ENCODE results near the gene DDI2.
A peak's percentile ranks its signal among the peaks of the same experiment; 100 is the strongest.

DDI2 gene

DNA sequence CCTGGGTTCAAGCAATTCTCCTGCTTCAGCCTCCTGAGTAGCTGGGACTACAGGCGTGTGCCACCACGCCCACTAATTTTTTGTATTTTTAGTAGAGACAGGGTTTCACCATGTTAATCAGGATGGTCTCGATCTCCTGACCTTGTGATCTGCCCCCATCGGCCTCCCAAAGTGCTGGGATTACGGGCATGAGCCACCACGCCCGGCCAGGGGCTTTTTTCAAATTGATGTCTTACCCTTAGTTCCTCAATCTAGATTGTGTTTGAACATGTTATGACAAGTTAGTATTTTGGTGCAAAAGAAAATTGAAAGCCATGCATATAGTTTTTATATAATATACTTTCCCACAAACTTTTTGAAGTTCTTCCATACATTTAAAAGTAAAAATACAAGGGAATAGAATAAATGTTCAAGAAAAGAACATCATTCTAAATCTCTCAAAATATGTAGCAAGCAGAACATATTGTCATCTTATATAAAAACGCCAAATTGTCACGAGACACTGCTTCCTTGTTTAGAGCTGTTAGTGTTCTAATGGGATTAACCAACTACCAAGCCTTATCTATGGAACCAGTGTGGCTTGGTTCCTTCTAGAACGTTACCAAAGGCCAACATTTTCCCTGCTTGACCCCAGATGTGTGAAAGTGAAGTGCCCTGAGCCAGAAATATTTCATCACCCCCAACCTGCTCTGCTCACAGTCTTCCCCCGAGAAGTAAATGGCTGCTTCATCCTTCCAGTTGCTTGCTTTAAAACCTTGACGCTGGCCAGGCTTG, 57.3 kb downstream of the DDI2 start:
- Histone ChIP-seq H3K27me3 (ENCODE audit: insufficient read depth, low read length) (no peaks in the 10 kb centered on the region), H3K9ac (ENCODE audit: low read depth, low read length) (no peak overlapping the region), H3K4me3 (ENCODE audit: low read length) (no peak overlapping the region), H3K4me1 (ENCODE audit: insufficient read depth, low read length) (no peaks in the 10 kb centered on the region; the same call in 1 of the 2 replicates), H3K9me3 (ENCODE audit: insufficient read depth, low read depth, low read length) (peaks cover 6% of the 10 kb centered on the region; the same call in 1 of the 2 replicates), H3K36me3 (ENCODE audit: insufficient read depth, low read depth, low read length) (no peaks in the 10 kb centered on the region), H3K27ac (ENCODE audit: low read length) (no peak overlapping the region)

DNA sequence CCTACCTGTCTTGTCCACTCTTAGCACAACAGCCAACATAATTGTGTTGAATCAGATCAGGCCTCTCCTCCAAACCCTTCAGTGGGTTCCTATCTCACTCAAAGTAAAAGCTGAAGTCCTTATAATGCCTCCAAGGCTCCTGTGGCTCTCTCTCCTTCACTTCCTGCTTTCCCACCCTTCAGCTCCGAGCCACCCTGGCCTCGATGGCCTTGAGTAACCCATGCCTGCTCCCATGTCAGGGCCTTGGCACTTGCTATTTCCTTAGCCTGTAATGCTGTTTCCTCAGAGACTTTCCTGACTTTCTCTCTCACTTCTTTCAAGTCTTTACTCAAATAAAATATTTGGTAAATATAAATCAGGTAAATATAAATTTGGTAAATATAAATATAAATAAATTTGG, 58.8 kb downstream of the DDI2 start:
- no peaks in the 10 kb centered on the region for H3K27me3 ChIP-seq (ENCODE audit: insufficient read depth, low read length)

DNA sequence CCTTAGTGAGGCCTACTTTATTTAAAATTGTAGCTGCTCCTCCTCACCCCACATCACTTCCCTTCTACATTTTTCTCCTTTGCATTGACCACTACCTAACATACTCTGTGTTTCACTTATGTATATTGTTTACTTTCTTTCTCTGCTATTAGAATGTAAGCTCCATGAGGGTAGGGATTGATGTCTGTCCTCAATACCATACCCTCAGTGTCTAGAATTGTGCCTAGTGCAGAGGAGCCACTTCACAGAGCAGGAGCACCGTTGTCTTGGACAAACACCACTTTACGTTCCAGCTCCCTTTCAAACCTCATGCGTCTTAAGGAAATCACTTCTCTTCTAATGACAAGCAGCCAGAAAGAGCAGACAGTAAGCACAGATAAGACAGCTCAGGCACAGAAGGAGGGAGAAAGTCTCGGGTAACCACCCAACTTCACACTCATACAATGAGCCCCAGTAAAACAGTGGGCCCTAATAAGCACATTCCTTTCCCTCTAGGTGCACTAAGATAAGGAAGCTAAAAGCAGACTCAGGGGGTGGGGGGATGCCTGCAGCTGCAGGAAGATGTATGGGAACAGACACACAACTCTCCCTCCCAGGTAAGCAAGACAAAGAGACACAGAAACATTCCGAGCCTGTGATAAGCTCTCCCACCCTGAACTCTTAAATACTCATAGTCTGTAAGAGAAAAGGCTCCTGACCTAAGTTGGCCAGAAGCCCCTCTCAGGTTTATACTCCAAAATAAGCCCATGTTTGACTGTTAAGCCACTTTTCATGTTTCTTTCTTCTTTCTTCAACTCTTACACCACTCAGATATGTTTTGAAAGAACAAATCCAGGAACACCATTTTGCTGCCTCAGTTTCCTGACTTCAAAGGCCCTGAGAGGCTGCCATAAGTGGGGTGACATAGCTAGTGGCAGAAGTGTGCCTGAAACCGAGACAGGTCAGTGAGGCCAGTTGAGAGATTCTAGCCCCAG, 59.7 kb downstream of the DDI2 start:
- peaks cover 8% of the 10 kb centered on the region; the same call in 1 of the 2 replicates for H3K4me1 ChIP-seq (ENCODE audit: insufficient read depth, low read length)
- no peaks in the 10 kb centered on the region for H3K36me3 ChIP-seq (ENCODE audit: insufficient read depth, low read depth, low read length)
- no peaks in the 10 kb centered on the region for H3K27me3 ChIP-seq (ENCODE audit: insufficient read depth, low read length)
- no peak overlapping the region for H3K27ac ChIP-seq (ENCODE audit: low read length)
- H3K9ac ChIP-seq (ENCODE audit: low read depth, low read length), result no peak overlapping the region
- H3K4me3 ChIP-seq (ENCODE audit: low read length), result no peak overlapping the region
- peaks cover 6% of the 10 kb centered on the region; the same call in 1 of the 2 replicates for H3K9me3 ChIP-seq (ENCODE audit: insufficient read depth, low read depth, low read length)

More for the DNA sequence above, 58.8 kb downstream of the DDI2 start:
- no peaks in the 10 kb centered on the region for H3K36me3 ChIP-seq (ENCODE audit: insufficient read depth, low read depth, low read length)
- H3K9me3 ChIP-seq (ENCODE audit: insufficient read depth, low read depth, low read length), result peaks cover 6% of the 10 kb centered on the region; the same call in 1 of the 2 replicates
- no peak overlapping the region for H3K9ac ChIP-seq (ENCODE audit: low read depth, low read length)
- H3K4me3 ChIP-seq (ENCODE audit: low read length), result no peak overlapping the region
- no peak overlapping the region for H3K27ac ChIP-seq (ENCODE audit: low read length)
- H3K4me1 ChIP-seq (ENCODE audit: insufficient read depth, low read length), result peaks cover 2% of the 10 kb centered on the region; the same call in 1 of the 2 replicates

DNA sequence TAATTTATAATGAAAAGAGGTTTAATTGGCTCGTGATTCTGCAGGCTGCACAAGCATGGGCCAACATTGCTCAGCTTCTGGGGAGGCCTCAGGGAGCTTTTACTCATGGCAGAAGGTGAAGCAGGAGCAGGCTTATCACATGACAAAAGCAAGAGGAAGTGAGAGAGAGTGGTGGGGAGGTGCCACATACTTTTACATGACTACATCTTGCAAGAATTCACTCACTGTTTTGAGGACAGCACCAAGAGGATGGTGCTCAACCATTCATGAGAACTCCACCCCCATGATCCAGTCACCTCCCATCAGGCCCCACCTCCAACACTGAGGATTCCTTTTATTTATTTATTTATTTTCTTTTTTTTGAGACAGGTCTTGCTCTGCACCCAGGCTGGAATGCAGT, 61.3 kb downstream of the DDI2 start:
- no peak overlapping the region for H3K4me3 ChIP-seq (ENCODE audit: low read length)
- H3K27me3 ChIP-seq (ENCODE audit: insufficient read depth, low read length), result no peaks in the 10 kb centered on the region
- no peak overlapping the region for H3K9ac ChIP-seq (ENCODE audit: low read depth, low read length)
- H3K4me1 ChIP-seq (ENCODE audit: insufficient read depth, low read length), result peaks cover 8% of the 10 kb centered on the region; the same call in 1 of the 2 replicates
- no peaks in the 10 kb centered on the region for H3K36me3 ChIP-seq (ENCODE audit: insufficient read depth, low read depth, low read length)
- peaks cover 6% of the 10 kb centered on the region; the same call in 1 of the 2 replicates for H3K9me3 ChIP-seq (ENCODE audit: insufficient read depth, low read depth, low read length)
- H3K27ac ChIP-seq (ENCODE audit: low read length), result no peak overlapping the region

DNA sequence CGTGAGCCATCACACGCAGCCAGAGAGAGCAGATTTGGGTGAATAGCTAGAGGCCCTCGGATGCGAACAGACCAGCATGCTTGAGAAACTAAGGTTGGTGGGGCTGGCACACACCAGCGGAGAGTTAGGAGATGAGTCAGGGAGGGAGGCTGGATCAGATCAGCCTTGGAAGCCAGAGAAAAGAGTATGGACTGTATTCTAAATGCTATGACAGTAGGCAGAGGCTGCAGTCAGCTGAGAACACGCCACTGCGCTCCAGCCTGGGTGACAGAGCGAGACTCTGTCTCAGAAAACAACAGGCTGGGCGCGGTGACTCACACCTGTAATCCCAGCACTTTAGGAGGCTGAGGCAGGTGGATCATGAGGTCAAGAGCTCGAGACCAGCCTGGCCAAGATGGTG, 62.9 kb downstream of the DDI2 start:
- peaks cover 6% of the 10 kb centered on the region; the same call in 1 of the 2 replicates for H3K9me3 ChIP-seq (ENCODE audit: insufficient read depth, low read depth, low read length)
- no peaks in the 10 kb centered on the region for H3K36me3 ChIP-seq (ENCODE audit: insufficient read depth, low read depth, low read length)
- peaks cover 8% of the 10 kb centered on the region; the same call in 1 of the 2 replicates for H3K4me1 ChIP-seq (ENCODE audit: insufficient read depth, low read length)
- H3K9ac ChIP-seq (ENCODE audit: low read depth, low read length), result no peak overlapping the region
- H3K27me3 ChIP-seq (ENCODE audit: insufficient read depth, low read length), result no peaks in the 10 kb centered on the region
- H3K4me3 ChIP-seq (ENCODE audit: low read length), result no peak overlapping the region
- H3K27ac ChIP-seq (ENCODE audit: low read length), result no peak overlapping the region

DNA sequence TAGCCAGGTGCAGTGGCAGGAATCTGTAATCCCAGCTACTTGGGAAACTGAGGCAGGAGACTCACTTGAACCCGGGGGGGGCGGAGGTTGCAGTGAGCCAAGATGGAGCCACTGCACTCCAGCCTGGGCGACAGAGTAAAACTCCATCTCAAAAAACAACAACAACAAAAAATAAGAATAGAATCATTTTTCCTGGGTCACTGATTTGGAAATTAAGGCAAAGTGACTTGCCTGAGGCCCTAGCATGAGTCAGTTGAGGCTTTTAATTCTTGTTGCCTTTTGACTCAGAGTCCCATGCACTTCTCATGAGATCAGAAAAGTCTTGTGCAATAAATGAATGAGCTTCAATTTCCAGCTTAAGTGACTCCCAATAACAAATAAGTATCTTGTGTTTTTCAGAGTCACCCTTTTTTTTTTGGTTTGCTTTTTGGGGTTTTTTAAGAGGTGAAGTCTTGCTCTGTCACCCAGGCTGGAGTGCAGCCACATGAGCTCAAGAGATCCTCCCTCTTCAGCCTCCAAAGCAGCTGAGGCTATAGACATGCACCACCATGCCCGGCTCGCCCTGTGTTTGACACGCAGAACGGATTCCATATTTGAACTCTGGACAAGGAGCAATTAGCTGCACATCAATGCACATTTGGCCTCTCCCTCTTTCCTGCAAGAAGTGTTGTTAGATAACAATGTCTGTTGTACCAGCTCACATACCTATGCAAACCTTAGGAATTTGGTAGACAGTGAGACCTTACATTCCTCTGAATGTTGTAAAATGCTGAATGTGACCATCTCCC, 63.5 kb downstream of the DDI2 start:
- Histone ChIP-seq H3K9me3 (ENCODE audit: insufficient read depth, low read depth, low read length) (peaks cover 6% of the 10 kb centered on the region; the same call in 1 of the 2 replicates), H3K36me3 (ENCODE audit: insufficient read depth, low read depth, low read length) (no peaks in the 10 kb centered on the region), H3K4me1 (ENCODE audit: insufficient read depth, low read length) (peaks cover 11% of the 10 kb centered on the region; the same call in 1 of the 2 replicates), H3K4me3 (ENCODE audit: low read length) (no peak overlapping the region), H3K9ac (ENCODE audit: low read depth, low read length) (no peak overlapping the region), H3K27ac (ENCODE audit: low read length) (no peak overlapping the region), H3K27me3 (ENCODE audit: insufficient read depth, low read length) (no peaks in the 10 kb centered on the region)

DNA sequence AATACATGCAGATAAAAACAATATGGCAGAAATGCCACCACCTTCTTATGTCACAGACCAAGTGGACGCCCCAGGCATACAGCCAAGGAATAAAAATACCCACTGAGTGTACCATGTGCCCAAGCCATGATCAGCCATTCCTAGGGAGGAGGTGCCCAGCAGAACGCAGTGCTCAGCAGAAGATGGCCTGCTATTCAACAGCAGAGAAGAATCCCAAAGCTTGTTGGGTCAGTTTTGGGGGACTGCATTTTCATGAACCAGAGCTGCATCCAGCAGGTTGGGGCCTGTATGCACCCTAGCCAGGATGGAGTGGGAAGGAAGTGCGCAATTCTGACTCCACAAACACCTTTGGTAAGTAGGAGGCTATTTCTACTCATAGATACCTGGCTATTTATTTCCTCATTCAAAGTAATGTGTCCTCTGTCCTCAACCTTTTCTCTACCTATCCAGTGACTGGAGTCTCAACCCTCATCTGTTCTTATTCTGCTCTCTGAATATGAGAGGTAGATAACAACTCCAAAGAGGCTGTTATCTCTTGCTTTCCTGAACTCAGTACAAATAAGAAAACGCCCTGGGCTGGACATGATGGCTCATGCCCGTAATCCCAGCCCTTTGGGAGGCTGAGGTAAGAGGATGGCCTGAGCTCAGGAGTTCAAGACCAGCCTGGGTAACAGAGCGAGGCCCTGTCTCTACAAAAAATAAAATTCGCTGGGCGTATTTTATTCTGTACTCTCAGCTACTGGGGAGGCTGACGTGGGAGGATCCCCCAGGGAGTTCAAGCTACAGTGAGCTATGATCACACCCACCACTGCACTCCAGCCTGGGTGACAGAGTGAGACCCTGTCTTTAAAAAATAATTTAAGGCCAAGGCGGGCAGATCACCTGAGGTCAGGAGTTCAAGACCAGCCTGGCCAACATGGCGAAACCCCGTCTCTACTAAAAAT, 64.4 kb downstream of the DDI2 start:
- peaks cover 6% of the 10 kb centered on the region; the same call in 1 of the 2 replicates for H3K9me3 ChIP-seq (ENCODE audit: insufficient read depth, low read depth, low read length)
- no peak overlapping the region for H3K4me3 ChIP-seq (ENCODE audit: low read length)
- H3K4me1 ChIP-seq (ENCODE audit: insufficient read depth, low read length), result peaks cover 11% of the 10 kb centered on the region; the same call in 1 of the 2 replicates
- no peaks in the 10 kb centered on the region for H3K27me3 ChIP-seq (ENCODE audit: insufficient read depth, low read length)
- H3K36me3 ChIP-seq (ENCODE audit: insufficient read depth, low read depth, low read length), result no peaks in the 10 kb centered on the region
- H3K27ac ChIP-seq (ENCODE audit: low read length), result no peak overlapping the region
- no peak overlapping the region for H3K9ac ChIP-seq (ENCODE audit: low read depth, low read length)

DNA sequence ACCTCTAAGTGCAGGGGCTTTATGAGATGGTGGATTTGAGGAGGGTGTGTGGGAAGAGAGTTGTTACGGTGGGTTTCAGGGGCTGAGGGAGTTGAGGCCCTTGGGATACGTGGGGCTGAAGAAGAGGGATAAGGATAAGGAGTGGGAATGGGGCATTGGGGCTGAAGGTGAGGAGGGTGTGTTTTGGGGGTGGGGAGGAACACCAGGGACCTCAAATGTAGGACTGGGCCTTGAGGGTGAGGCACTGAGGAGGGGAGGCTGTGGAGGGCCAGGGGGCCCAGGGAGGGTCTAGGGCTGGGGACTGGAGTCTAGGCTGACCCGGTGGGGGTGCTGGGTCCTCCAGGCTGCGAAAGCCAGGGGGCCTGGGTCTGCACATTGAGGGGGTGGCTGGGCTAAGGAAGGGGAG, 65.7 kb downstream of the DDI2 start:
- Histone ChIP-seq H3K27me3 (ENCODE audit: insufficient read depth, low read length) (no peaks in the 10 kb centered on the region), H3K4me1 (ENCODE audit: insufficient read depth, low read length) (peaks cover 11% of the 10 kb centered on the region; the same call in 1 of the 2 replicates), H3K9me3 (ENCODE audit: insufficient read depth, low read depth, low read length) (no peaks in the 10 kb centered on the region), H3K4me3 (ENCODE audit: low read length) (no peak overlapping the region), H3K27ac (ENCODE audit: low read length) (no peak overlapping the region), H3K36me3 (ENCODE audit: insufficient read depth, low read depth, low read length) (no peaks in the 10 kb centered on the region), H3K9ac (ENCODE audit: low read depth, low read length) (no peak overlapping the region)

DNA sequence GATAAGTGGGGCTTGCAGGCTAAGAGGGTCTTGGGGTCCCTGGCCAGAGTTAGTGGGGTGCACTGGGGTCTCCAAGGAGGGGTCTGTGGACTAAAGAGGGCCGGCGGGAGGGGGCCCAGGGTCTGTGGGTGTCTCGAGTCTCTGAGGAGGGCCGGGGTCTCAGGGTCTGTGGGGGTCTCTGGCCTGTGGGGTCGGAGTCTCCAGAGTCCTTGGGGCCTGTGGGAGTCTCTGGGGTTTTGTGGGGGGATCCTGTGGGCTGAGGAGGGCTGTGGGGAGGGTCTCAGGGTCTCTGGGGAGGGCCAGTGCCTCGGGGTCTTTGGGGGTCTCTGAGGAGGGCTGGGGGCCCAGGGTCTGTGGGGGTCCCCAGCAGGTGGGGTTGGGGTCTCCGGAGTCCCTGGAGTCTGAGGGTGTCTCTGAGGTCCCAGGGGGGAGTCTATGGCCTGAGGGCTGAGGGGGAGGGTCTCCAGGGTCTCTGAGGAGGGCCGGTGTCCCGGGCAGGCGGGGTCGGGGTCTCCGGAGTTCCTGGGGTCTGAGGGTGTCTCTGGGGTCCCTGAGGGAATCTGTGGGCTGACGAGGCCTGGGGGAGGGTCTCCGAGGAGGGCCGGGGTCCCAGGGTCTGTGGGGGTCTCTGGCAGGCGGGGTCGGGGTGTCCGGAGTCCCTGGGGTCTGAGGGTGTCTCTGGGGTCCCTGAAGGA, 66.2 kb downstream of the DDI2 start:
- H3K27me3 ChIP-seq (ENCODE audit: insufficient read depth, low read length), result no peaks in the 10 kb centered on the region
- peak overlapping the region; percentile 81 for H3K4me3 ChIP-seq (ENCODE audit: low read length)
- H3K4me1 ChIP-seq (ENCODE audit: insufficient read depth, low read length), result peaks cover 11% of the 10 kb centered on the region; the same call in 1 of the 2 replicates
- H3K9me3 ChIP-seq (ENCODE audit: insufficient read depth, low read depth, low read length), result no peaks in the 10 kb centered on the region
- no peak overlapping the region for H3K27ac ChIP-seq (ENCODE audit: low read length)
- H3K9ac ChIP-seq (ENCODE audit: low read depth, low read length), result peak overlapping the region; percentile 91
- H3K36me3 ChIP-seq (ENCODE audit: insufficient read depth, low read depth, low read length), result no peaks in the 10 kb centered on the region

DNA sequence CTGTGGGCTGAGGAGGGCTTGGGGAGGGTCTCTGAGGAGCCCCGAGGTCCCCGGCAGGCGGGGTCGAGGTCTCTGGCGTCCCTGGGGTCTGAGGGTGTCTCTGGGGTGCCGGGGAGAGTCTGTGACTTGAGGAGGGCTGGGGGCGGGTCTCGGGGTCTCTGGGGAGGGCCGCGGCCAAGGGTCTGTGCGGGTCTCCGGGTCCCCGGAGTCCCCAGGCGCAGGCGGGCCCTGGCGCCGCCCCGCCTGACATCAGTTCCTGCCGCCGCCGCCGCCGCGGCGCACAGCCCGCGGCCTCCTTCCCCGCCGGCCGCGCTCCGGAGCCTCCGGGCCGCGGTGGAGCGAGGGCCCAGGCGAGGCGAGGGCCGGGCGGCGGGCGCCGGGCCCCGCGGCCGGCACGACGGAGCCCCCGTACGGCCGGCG, 66.8 kb downstream of the DDI2 start, which contains the start of gene PLEKHM2:
Gene PLEKHM2, plus strand, starts transcription at position 279 of the 420 bp plus-strand sequence. CDS start 239 bp downstream, outside the sequence.
- Histone ChIP-seq H3K27ac (ENCODE audit: low read length) (no peak within 1 kb of the TSS), H3K4me1 (ENCODE audit: insufficient read depth, low read length) (peaks cover 11% of the 10 kb centered on the region; the same call in 1 of the 2 replicates), H3K4me3 (ENCODE audit: low read length) (peak within 1 kb of the TSS; percentile 81)

More for the DNA sequence above, 66.8 kb downstream of the DDI2 start, which contains the start of gene PLEKHM2:
- H3K36me3 ChIP-seq (ENCODE audit: insufficient read depth, low read depth, low read length), result no peaks in the 10 kb centered on the region
- no peaks in the 10 kb centered on the region for H3K9me3 ChIP-seq (ENCODE audit: insufficient read depth, low read depth, low read length)
- H3K9ac ChIP-seq (ENCODE audit: low read depth, low read length), result peak within 1 kb of the TSS; percentile 91
- H3K27me3 ChIP-seq (ENCODE audit: insufficient read depth, low read length), result no peaks in the 10 kb centered on the region

Measured in iPS-20b (cell line).